ENCODE results near the gene KCNK2. TPM values are rescaled to one million over a fixed set of nuclear protein-coding genes. Genes with fewer than 3 reads are reported as not detected.

The KCNK2 gene, protein sequence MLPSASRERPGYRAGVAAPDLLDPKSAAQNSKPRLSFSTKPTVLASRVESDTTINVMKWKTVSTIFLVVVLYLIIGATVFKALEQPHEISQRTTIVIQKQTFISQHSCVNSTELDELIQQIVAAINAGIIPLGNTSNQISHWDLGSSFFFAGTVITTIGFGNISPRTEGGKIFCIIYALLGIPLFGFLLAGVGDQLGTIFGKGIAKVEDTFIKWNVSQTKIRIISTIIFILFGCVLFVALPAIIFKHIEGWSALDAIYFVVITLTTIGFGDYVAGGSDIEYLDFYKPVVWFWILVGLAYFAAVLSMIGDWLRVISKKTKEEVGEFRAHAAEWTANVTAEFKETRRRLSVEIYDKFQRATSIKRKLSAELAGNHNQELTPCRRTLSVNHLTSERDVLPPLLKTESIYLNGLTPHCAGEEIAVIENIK
- 12.2 and 16.2 TPM in 2 replicates for polyA plus RNA-seq (2012; rRNA removed)
- 18.1 and 18.3 TPM in 2 replicates for polyA plus RNA-seq (2012; cell fraction: cytosol; rRNA removed)
- polyA plus RNA-seq (2012; cell fraction: nucleus; rRNA removed), result 5.1 and 9.6 TPM in 2 replicates

GRCh38 chr1:215082532-215083382 lies at the start of gene KCNK2:
TSS of gene KCNK2 (plus strand) at chr1:215082737. CDS start at chr1:215083386, 649 bp downstream.
- Histone ChIP-seq H3K79me2 (ENCODE audit: insufficient read depth) (no peaks in the 10 kb centered on the region), H3K4me2 (peak within 1 kb of the TSS; percentile 97), H3K27ac (ENCODE audit: low read depth in 2 of 2, low read length in 1 of 2) (no peak within 1 kb of the TSS), H3K4me3 (ENCODE audit: low read depth in 2 of 2, low read length in 1 of 2) (peak within 1 kb of the TSS; percentile 54 to 74), H2AFZ (ENCODE audit: low read depth) (peak within 1 kb of the TSS; percentile 90), H3K27me3 (ENCODE audit: insufficient read depth) (peaks cover 5% of the 10 kb centered on the region; the same call in 1 of the 2 replicates), H3F3A (replicated peaks; ENCODE audit: insufficient read depth) (no peaks in the 10 kb centered on the region), H3K4me1 (ENCODE audit: control insufficient read depth in 1 of 2, insufficient read depth in 2 of 2, low read depth in 1 of 2, low read length in 1 of 2) (no peaks in the 10 kb centered on the region; a peak in 1 of 4 replicates), H3K9me2 (no peaks in the 10 kb centered on the region), H3K9ac (peak within 1 kb of the TSS; percentile 33; the same call in 1 of the 2 replicates), H3K9me3 (no peaks in the 10 kb centered on the region), H3K36me3 (replicated peaks in 1 of 2; ENCODE audit: control insufficient read depth in 1 of 2, insufficient read depth in 2 of 2, low read length in 1 of 2) (no peaks in the 10 kb centered on the region), H4K20me1 (ENCODE audit: insufficient read depth) (no peaks in the 10 kb centered on the region)
- TF ChIP-seq MXI1 (IDR thresholded peaks at IDR 0.05; ENCODE audit: low read depth, low read length), result no peak
- no peak for TF ChIP-seq FOSL2 (IDR thresholded peaks at IDR 0.05; ENCODE audit: borderline replicate concordance, low read depth)
- no peak for TF ChIP-seq POLR2AphosphoS5 (IDR thresholded peaks at IDR 0.05; ENCODE audit: low read depth, low read length)
- POLR2A ChIA-PET, result no interaction called here
- peak; percentile 70 for DNase-seq
- 2% methylated on average over 31 of the region's 85 CpGs for WGBS (ENCODE audit: low lambda C conversion rate)
- CTCF ChIA-PET, result no interaction called here

DNA sequence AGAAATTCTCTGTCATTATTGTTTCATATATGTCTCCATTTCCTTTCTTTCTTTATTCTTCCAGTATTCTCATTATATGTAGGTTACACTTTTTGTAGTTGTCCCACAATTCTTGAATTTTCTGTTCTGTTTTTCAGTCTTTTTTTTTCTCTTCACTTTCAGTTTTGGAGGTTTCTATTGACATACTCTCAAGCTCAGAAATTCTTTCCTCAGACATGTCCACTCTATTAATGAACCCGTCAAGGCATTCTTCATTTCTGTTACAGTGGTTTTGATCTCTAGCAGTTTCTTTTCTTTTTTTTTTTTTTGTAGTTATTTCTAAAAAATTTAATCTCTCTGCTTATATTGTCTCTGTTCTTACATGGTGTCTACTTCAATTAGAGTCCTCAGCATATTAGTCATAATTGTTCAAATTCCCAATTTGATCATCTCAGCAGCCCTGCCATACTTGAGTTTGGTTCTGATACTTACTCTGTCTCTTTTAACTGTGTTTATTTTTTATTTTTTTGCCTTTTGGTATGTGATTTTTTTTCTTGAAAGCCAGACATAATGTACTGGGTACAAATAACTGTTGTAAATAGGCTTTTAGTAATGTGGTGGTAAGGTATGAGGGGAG lies 49.5 kb upstream of the KCNK2 start:
- H2AFZ ChIP-seq (ENCODE audit: low read depth), result 0 out of 2 replicates have a peak overlapping the region, but pooled peaks have one; percentile 54
- H3K27ac ChIP-seq (ENCODE audit: low read depth in 2 of 2, low read length in 1 of 2), result peak overlapping the region in 1 of 2 experiments; percentile 34; a peak in 1 of 4 replicates
- H3F3A ChIP-seq (replicated peaks; ENCODE audit: insufficient read depth), result no peaks in the 10 kb centered on the region
- H3K4me2 ChIP-seq, result no peak overlapping the region
- no peaks in the 10 kb centered on the region; a peak in 1 of 4 replicates for H3K4me1 ChIP-seq (ENCODE audit: control insufficient read depth in 1 of 2, insufficient read depth in 2 of 2, low read depth in 1 of 2, low read length in 1 of 2)
- H3K79me2 ChIP-seq (ENCODE audit: insufficient read depth), result no peaks in the 10 kb centered on the region
- H4K20me1 ChIP-seq (ENCODE audit: insufficient read depth), result no peaks in the 10 kb centered on the region
- no peak for DNase-seq
- no peak overlapping the region for H3K9ac ChIP-seq
- CTCF ChIA-PET, result interaction anchor here (0.6 kb wide), 1 partner anchor 76 kb away, joined by 3 read pairs; no protein-coding TSS in a partner anchor
- POLR2A ChIA-PET, result no interaction called here
- TF ChIP-seq FOXM1 (IDR thresholded peaks at IDR 0.05; ENCODE audit: low read depth), result no peak
- no peak for TF ChIP-seq RAD21 (IDR thresholded peaks at IDR 0.05; ENCODE audit: low read length)
- TF ChIP-seq, protein P1, sequence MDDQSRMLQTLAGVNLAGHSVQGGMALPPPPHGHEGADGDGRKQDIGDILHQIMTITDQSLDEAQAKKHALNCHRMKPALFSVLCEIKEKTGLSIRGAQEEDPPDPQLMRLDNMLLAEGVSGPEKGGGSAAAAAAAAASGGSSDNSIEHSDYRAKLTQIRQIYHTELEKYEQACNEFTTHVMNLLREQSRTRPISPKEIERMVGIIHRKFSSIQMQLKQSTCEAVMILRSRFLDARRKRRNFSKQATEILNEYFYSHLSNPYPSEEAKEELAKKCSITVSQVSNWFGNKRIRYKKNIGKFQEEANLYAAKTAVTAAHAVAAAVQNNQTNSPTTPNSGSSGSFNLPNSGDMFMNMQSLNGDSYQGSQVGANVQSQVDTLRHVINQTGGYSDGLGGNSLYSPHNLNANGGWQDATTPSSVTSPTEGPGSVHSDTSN (IDR thresholded peaks at IDR 0.05), result peak; percentile 46; the same call in 1 of the 2 replicates
- TF ChIP-seq MXI1 (IDR thresholded peaks at IDR 0.05; ENCODE audit: low read depth, low read length), result no peak
- H3K27me3 ChIP-seq (ENCODE audit: insufficient read depth), result no peaks in the 10 kb centered on the region
- 44% methylated on average over 1 of the region's 1 CpG for WGBS (ENCODE audit: low lambda C conversion rate)
- no peaks in the 10 kb centered on the region for H3K9me3 ChIP-seq
- no peaks in the 10 kb centered on the region for H3K36me3 ChIP-seq (replicated peaks in 1 of 2; ENCODE audit: control insufficient read depth in 1 of 2, insufficient read depth in 2 of 2, low read length in 1 of 2)
- H3K4me3 ChIP-seq (ENCODE audit: low read depth in 2 of 2, low read length in 1 of 2), result peak overlapping the region in 1 of 2 experiments; percentile 19; a peak in 1 of 4 replicates
- H3K9me2 ChIP-seq, result no peaks in the 10 kb centered on the region
